Fibroblast of lung (primary cell): ENCODE measurements around the gene CXCL17. TPM values are rescaled to one million over a fixed set of nuclear protein-coding genes. Genes with fewer than 3 reads are reported as not detected.
A peak's percentile ranks its signal among the peaks of the same experiment; 100 is the strongest.

ENCODE experiments used
- DNase-seq, 2 donors: peaks; one replicate each; pipeline versions ENCODE4 v3.0.0 to v3.0.0-alpha.2; 2010; ENCODE audit warnings: low read depth in 2 of 2
- H2AFZ ChIP-seq: 2 replicates; pipeline ENCODE4 v1.5.1; 2012; ENCODE audit warnings: low read length, control low read depth, inconsistent platforms
- H3K27ac ChIP-seq: 2 replicates; pipeline ENCODE4 v1.5.1; 2011; ENCODE audit warnings: low read length, control low read depth; ENCODE audit not compliant: insufficient read depth
- H3K27me3 ChIP-seq: 2 replicates; pipeline ENCODE4 v1.5.1; 2011; ENCODE audit warnings: mild to moderate bottlenecking, low read length; ENCODE audit not compliant: control insufficient read depth, insufficient read depth
- H3K36me3 ChIP-seq: 2 replicates; pipeline ENCODE4 v1.5.1; 2011; ENCODE audit warnings: low read length; ENCODE audit not compliant: control insufficient read depth, insufficient read depth
- H3K4me1 ChIP-seq: 2 replicates; pipeline ENCODE4 v1.5.1; 2011; ENCODE audit warnings: low read length; ENCODE audit not compliant: control insufficient read depth, insufficient read depth; ENCODE audit errors: extremely low read depth
- H3K4me2 ChIP-seq: 2 replicates; pipeline ENCODE4 v1.5.1; 2011; ENCODE audit warnings: low read length, control low read depth; ENCODE audit not compliant: insufficient read depth; ENCODE audit errors: extremely low read depth
- H3K4me3 ChIP-seq, 4 experiments: fragments of 200-600 bp in 1 of 4; sonication (generic) in 1 of 4; replicated peaks in 1 of 4; 2 replicates each; pipeline ENCODE4 v1.5.1; 2011 to 2016; ENCODE audit warnings: low read length in 4 of 4, low read depth in 3 of 4, mild to moderate bottlenecking in 3 of 4, control low read depth in 2 of 4, inconsistent platforms in 1 of 4, mixed read lengths in 1 of 4; ENCODE audit not compliant: insufficient read depth in 1 of 4; ENCODE audit errors: control extremely low read depth in 1 of 4
- H3K79me2 ChIP-seq: 2 replicates; pipeline ENCODE4 v1.5.1; 2012; ENCODE audit warnings: mild to moderate bottlenecking, low read length, inconsistent platforms; ENCODE audit not compliant: control insufficient read depth, insufficient read depth
- H3K9ac ChIP-seq: 2 replicates; pipeline ENCODE4 v1.5.1; 2011; ENCODE audit warnings: mild to moderate bottlenecking, low read length, control low read depth; ENCODE audit not compliant: insufficient read depth
- H3K9me3 ChIP-seq: 2 replicates; pipeline ENCODE4 v1.5.1; 2012; ENCODE audit warnings: low read depth, low read length; ENCODE audit not compliant: control insufficient read depth, insufficient read depth
- H4K20me1 ChIP-seq: 2 replicates; pipeline ENCODE4 v1.5.1; 2011; ENCODE audit warnings: low read length; ENCODE audit not compliant: control insufficient read depth, insufficient read depth; ENCODE audit errors: extremely low read depth
- CTCF ChIP-seq, 2 donors: IDR thresholded peaks in 1 of 2; conservative IDR thresholded peaks in 1 of 2; 1 replicate in 1 of 2; 2 replicates in 1 of 2; pipeline ENCODE4 v1.5.1; 2011 to 2012; ENCODE audit warnings: low read length in 2 of 2, control low read depth in 1 of 2, inconsistent platforms in 1 of 2, low read depth in 1 of 2, mild to moderate bottlenecking in 1 of 2
- EZH2 ChIP-seq: IDR thresholded peaks from 2 replicates; pipeline ENCODE4 v1.5.1; 2012; ENCODE audit warnings: low read length, control low read depth, mild to moderate bottlenecking; ENCODE audit errors: missing control alignments
- polyA plus RNA-seq, 2 donors: library from polyadenylated mRNA; depleted of rRNA in 1 of 2; stranded (reverse) in 1 of 2; unstranded in 1 of 2; fragments of >200 nt; gene quantifications; 2 replicates each; pipeline ENCODE4 v1.2.1, GENCODE V29; 2011 to 2012; ENCODE audit warnings: missing spikeins in 1 of 2
- total RNA-seq: library from RNA; depleted of rRNA; stranded (reverse); fragments of >200 nt; gene quantifications from 2 replicates; pipeline ENCODE4 v1.2.1, GENCODE V29; 2014

Gene CXCL17
- total and polyA plus RNA-seq, 2 donors (not counting 1 experiment from before 2014, with no cell fraction given): not detected

DNA sequence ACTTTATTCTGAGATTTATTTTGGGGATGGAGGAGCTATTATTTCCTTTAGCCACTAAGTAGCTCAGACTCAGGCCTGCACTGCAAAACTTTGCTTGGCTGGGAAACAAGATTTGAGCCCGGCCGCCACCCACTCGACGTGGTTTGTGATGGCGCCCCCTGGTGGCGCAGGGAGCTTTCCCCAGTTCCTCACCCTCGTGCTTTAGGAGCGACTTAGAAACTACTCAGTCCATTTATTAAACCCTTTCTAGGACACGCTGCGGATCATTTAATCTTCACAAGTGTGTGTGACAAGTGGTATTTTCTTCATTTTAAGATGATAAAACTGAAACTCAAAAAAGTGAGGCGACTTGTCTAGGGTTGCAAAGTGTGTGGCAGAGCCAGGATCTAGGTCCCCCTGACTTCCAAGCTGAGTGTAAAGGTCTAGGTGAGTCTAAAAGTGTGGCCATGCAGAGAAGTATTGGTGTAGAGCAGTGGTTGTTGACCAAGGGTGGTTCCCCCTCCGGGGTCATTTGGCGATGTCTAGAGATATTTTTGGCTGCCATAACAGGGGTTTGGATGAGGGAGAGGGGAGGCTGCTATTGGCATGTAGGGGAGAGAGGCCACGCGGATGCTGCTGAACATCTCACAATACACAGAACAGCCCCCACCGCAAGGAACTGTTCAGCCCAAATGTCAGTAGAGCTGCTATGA lies 2.2 kb downstream of the CXCL17 start:
- Histone ChIP-seq H3K79me2 (no peaks in the 10 kb centered on the region), H3K27me3 (peaks cover 5% of the 10 kb centered on the region), H3K4me3 (no peak overlapping the region)

GRCh38 chr19:42436006-42436405 lies 6.7 kb downstream of the CXCL17 start:
- DNase-seq: peak in 1 of 2 donors; percentile 27
- Histone ChIP-seq H3K27me3 (no peaks in the 10 kb centered on the region), H2AFZ (no peak overlapping the region), H4K20me1 (no peaks in the 10 kb centered on the region), H3K36me3 (no peaks in the 10 kb centered on the region), H3K4me2 (no peak overlapping the region), H3K4me1 (peaks cover 7% of the 10 kb centered on the region), H3K4me3 (no peak overlapping the region), H3K79me2 (no peaks in the 10 kb centered on the region), H3K9ac (no peak overlapping the region), H3K9me3 (no peaks in the 10 kb centered on the region), H3K27ac (no peak overlapping the region)
- TF ChIP-seq CTCF (conservative IDR thresholded peaks at IDR 0.05 in 1 of 2, IDR thresholded peaks at IDR 0.05 in 1 of 2; ENCODE audit: low read depth in 1 of 2, low read length in 2 of 2) (no peak), EZH2 (no peak)

More for the DNA sequence above, 2.2 kb downstream of the CXCL17 start:
- no peak overlapping the region for H3K4me2 ChIP-seq
- H3K9ac ChIP-seq: no peak overlapping the region
- TF ChIP-seq EZH2: no peak
- TF ChIP-seq CTCF (conservative IDR thresholded peaks at IDR 0.05 in 1 of 2, IDR thresholded peaks at IDR 0.05 in 1 of 2; ENCODE audit: low read depth in 1 of 2, low read length in 2 of 2): peak; percentile 87 to 92
- no peaks in the 10 kb centered on the region for H3K9me3 ChIP-seq
- peak; percentile 49 to 73 for DNase-seq
- no peak overlapping the region for H2AFZ ChIP-seq
- H4K20me1 ChIP-seq: no peaks in the 10 kb centered on the region
- H3K36me3 ChIP-seq: no peaks in the 10 kb centered on the region
- H3K27ac ChIP-seq: no peak overlapping the region
- H3K4me1 ChIP-seq: no peaks in the 10 kb centered on the region

DNA sequence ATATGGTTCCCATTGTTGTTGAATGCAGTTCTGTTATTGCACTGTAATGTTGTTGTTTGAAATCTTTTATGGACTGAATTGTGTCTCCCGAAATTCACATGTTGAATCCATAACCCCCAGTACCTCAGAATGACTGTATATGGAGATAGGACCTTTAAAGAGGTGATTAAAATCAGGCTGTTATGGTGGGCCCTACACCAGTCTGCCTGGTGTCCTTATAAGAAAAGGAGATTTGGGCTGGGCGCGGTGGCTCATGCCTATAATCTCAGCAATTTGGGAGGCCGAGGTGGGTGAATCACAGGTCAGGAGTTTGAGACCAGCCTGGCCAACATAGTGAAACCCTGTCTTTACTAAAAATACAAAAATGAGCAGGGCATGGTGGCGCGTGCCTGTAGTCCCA lies 7.4 kb downstream of the CXCL17 start:
- Histone ChIP-seq H3K9me3 (no peaks in the 10 kb centered on the region), H3K79me2 (no peaks in the 10 kb centered on the region), H3K27ac (no peak overlapping the region), H4K20me1 (no peaks in the 10 kb centered on the region), H3K27me3 (no peaks in the 10 kb centered on the region), H3K9ac (no peak overlapping the region), H3K36me3 (no peaks in the 10 kb centered on the region), H3K4me2 (no peak overlapping the region), H3K4me3 (no peak overlapping the region), H2AFZ (no peak overlapping the region), H3K4me1 (peaks cover 7% of the 10 kb centered on the region)
- TF ChIP-seq EZH2: no peak
- DNase-seq: no peak
